Activated CD8-positive, alpha-beta T cell treated with anti-CD3 and anti-CD28 coated beads for 36 hours (primary cell): ENCODE data around the gene FBXO17. TPM values are rescaled to one million over a fixed set of nuclear protein-coding genes. Genes with fewer than 3 reads are reported as not detected.

ENCODE experiments used
- ATAC-seq: fragments of 200-7000 bp; cut with Tn5 transposase; one replicate; pipeline ENCODE4 v1.10.0; 2021; ENCODE audit warnings: mild to moderate bottlenecking, moderate library complexity
- CTCF ChIA-PET: fragments of 350-600 bp; sonication (Branson Sonifier 250); formaldehyde crosslinking; loops from one replicate; lab custom pipeline; 2021; ENCODE audit warnings: antibody characterized with exemption; lab: Charles Lee
- POLR2A ChIA-PET: fragments of 350-600 bp; sonication (Branson Sonifier 250); formaldehyde crosslinking; loops from one replicate; lab custom pipeline; 2021; ENCODE audit warnings: antibody characterized with exemption; lab: Charles Lee
- DNase-seq: peaks from one replicate; pipeline ENCODE4 v3.0.0-alpha.2; 2020
- H3K27ac Mint-ChIP-seq: one replicate; pipeline ENCODE4 v1.8.0; 2021; ENCODE audit warnings: mild to moderate bottlenecking, mixed read lengths
- H3K27me3 Mint-ChIP-seq: one replicate; pipeline ENCODE4 v1.8.0; 2021; ENCODE audit warnings: mixed read lengths
- H3K36me3 Mint-ChIP-seq: one replicate; pipeline ENCODE4 v1.8.0; 2021; ENCODE audit warnings: low read depth, mixed read lengths
- H3K4me1 Mint-ChIP-seq: one replicate; pipeline ENCODE4 v1.8.0; 2021; ENCODE audit warnings: low read depth, mixed read lengths
- H3K4me3 Mint-ChIP-seq: one replicate; pipeline ENCODE4 v1.8.0; 2021; ENCODE audit warnings: mild to moderate bottlenecking, moderate library complexity, mixed read lengths
- H3K9me3 Mint-ChIP-seq: one replicate; pipeline ENCODE4 v1.8.0; 2021; ENCODE audit warnings: mixed read lengths
- CTCF ChIP-seq: fragments of 200-600 bp; IDR thresholded peaks from one replicate; pipeline ENCODE4 v1.8.0; 2022; ENCODE audit warnings: antibody characterized with exemption, mild to moderate bottlenecking
- intact Hi-C: fragments of 100-400 bp; cut with micrococcal nuclease; formaldehyde crosslinking; loops from one replicate; pipeline ENCODE4 v1.10.0; 2022
- total RNA-seq, 2 experiments: library from RNA; stranded (reverse); gene quantifications; one replicate each; pipeline ENCODE4 v1.2.3, GENCODE V29; 2021

FBXO17 gene
- total RNA-seq, 2 experiments from 2014 or later = not detected

DNA sequence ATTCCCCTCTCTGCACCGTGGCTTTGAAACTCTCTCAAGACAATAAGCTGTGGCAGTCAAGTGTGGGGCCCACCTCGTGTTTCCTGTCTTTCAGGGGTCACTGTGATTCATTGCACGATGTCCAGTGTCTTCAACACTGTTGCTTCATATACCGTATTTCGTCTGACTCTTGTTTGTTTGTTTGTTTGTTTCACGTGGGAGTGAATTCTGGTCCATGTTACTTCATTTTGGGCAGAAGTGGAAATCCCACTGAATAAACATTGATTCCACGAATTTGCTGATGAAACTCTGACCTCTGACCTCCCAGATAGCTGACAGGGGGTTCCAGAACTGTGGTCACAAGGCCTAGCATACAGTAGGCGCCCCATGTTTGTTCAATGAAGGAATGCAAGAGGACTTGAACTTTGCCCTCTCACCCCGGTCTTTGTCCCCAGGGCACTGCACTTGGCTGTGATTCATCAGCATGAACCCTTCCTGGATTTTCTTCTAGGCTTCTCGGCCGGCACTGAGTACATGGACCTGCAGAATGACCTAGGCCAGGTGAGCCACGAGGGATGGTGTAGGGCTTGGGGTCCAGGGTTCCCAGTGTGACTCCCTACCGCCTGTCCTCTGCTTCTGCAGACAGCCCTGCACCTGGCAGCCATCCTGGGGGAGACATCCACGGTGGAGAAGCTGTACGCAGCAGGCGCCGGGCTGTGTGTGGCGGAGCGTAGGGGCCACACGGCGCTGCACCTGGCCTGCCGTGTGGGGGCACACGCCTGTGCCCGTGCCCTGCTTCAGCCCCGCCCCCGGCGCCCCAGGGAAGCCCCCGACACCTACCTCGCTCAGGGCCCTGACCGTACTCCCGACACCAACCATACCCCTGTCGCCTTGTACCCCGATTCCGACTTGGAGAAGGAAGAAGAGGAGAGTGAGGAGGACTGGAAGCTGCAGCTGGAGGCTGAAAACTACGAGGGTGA is 70.7 kb downstream of the FBXO17 start:
- no peaks in the 10 kb centered on the region for H3K9me3 Mint-ChIP-seq
- peak overlapping the region; percentile 3 for H3K27ac Mint-ChIP-seq
- ATAC-seq (no peak), DNase-seq (no peak)
- H3K4me1 Mint-ChIP-seq = peaks cover 29% of the 10 kb centered on the region
- H3K36me3 Mint-ChIP-seq = peaks cover 43% of the 10 kb centered on the region
- ChIA-PET CTCF (interaction anchor here (1.4 kb wide), 1 partner anchor 18 kb away, joined by 4 read pairs; no protein-coding TSS in a partner anchor), POLR2A (interaction anchor here (0.8 kb wide), 1 partner anchor 14 kb away, joined by 3 read pairs; no protein-coding TSS in a partner anchor)
- H3K27me3 Mint-ChIP-seq = no peaks in the 10 kb centered on the region
- intact Hi-C loops = no loop called here
- no peak for TF ChIP-seq CTCF
- H3K4me3 Mint-ChIP-seq = no peak overlapping the region

GRCh38 chr19:38901683-38902082 is 73.9 kb downstream of the FBXO17 start:
- Mint-ChIP-seq H3K36me3 (peaks cover 22% of the 10 kb centered on the region), H3K27me3 (no peaks in the 10 kb centered on the region), H3K4me3 (peak overlapping the region; percentile 84), H3K9me3 (no peaks in the 10 kb centered on the region), H3K27ac (no peak overlapping the region), H3K4me1 (peaks cover 30% of the 10 kb centered on the region)
- ATAC-seq (no peak), DNase-seq (no peak)
- POLR2A ChIA-PET = interaction anchor here (1.3 kb wide), 1 partner anchor 29 kb away, joined by 3 read pairs; the partner anchor contains the start of genes MRPS12 and SARS2
- CTCF ChIA-PET = interaction anchor here (1.1 to 2.2 kb wide), 5 partner anchors 14 to 36 kb away, joined by 3 to 23 read pairs (median 9); partner anchors contain the start of genes MRPS12 and SARS2
- intact Hi-C loops = no loop called here
- no peak for TF ChIP-seq CTCF

DNA sequence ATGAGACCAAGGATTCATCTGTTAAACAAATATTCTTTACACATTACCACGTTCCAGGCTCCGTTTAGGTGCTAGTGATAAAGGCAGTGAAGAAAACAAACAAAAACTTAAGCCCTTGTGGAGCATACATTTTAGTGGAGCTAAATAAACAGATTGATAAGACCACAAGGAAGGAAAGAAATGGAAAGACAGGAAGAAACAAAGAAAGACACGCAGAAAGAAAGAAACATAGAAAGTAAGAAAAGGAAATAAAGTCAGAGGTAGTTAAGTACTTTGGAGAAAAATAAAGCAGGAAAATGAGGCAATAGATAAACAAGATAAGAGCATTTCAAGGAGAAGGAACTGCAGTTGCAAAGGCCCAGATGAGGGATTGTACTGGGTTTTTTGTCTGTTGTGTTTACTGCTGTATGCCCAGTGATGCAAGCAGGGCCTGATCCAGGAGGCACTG is 74.8 kb downstream of the FBXO17 start:
- Mint-ChIP-seq H3K27me3 (no peaks in the 10 kb centered on the region), H3K4me1 (peaks cover 30% of the 10 kb centered on the region), H3K4me3 (peak overlapping the region; percentile 84), H3K27ac (peak overlapping the region; percentile 69), H3K36me3 (peaks cover 20% of the 10 kb centered on the region), H3K9me3 (no peaks in the 10 kb centered on the region)
- ChIA-PET POLR2A (interaction anchor here (0.8 to 1.5 kb wide), 9 partner anchors 10 to 385 kb away, joined by 3 to 7 read pairs (median 5); partner anchors contain the start of gene CCER2), CTCF (interaction anchor here (0.6 to 2.2 kb wide), 9 partner anchors 12 to 498 kb away, joined by 3 to 23 read pairs (median 4); partner anchors contain the start of genes FAM98C, MRPS12 and SARS2)
- ATAC-seq (no peak), DNase-seq (no peak)
- no peak for TF ChIP-seq CTCF
- intact Hi-C loops = no loop called here

GRCh38 chr19:38900202-38900629 is 75.3 kb downstream of the FBXO17 start:
- ChIA-PET POLR2A (interaction anchor here (0.5 to 1.5 kb wide), 13 partner anchors 10 to 582 kb away, joined by 3 to 7 read pairs (median 4); partner anchors contain the start of genes CCER2, FAM98C, MRPS12 and SARS2), CTCF (interaction anchor here (0.6 to 2.2 kb wide), 10 partner anchors 11 to 498 kb away, joined by 3 to 23 read pairs (median 4); partner anchors contain the start of genes FAM98C, MRPS12 and SARS2)
- DNase-seq = no peak
- intact Hi-C loops = no loop called here
- no peak for TF ChIP-seq CTCF
- no peaks in the 10 kb centered on the region for H3K9me3 Mint-ChIP-seq
- ATAC-seq = no peak
- H3K4me1 Mint-ChIP-seq = peaks cover 30% of the 10 kb centered on the region
- H3K27ac Mint-ChIP-seq = peak overlapping the region; percentile 83
- H3K4me3 Mint-ChIP-seq = peak overlapping the region; percentile 84
- H3K36me3 Mint-ChIP-seq = peaks cover 17% of the 10 kb centered on the region
- H3K27me3 Mint-ChIP-seq = no peaks in the 10 kb centered on the region
